IPS-18a (cell line): ENCODE results near the gene CALCOCO1.
"Not testable (repeated sequence)": the region's sequence is repeated elsewhere in the genome, so short reads cannot be mapped to it uniquely, and the experiment has no call there.

Source experiments
- H3K27ac ChIP-seq: one replicate; pipeline ENCODE4 v1.5.1; 2013; ENCODE audit warnings: low read length
- H3K27me3 ChIP-seq: one replicate; pipeline ENCODE4 v1.6.1; 2013; ENCODE audit warnings: mild to moderate bottlenecking, low read length; ENCODE audit not compliant: control insufficient read depth, insufficient read depth
- H3K36me3 ChIP-seq: one replicate; pipeline ENCODE4 v1.6.1; 2013; ENCODE audit warnings: low read depth, low read length; ENCODE audit not compliant: control insufficient read depth
- H3K4me1 ChIP-seq: one replicate; pipeline ENCODE4 v1.6.1; 2013; ENCODE audit warnings: low read depth, low read length; ENCODE audit not compliant: control insufficient read depth
- H3K4me3 ChIP-seq: one replicate; pipeline ENCODE4 v1.5.1; 2013; ENCODE audit warnings: low read length
- H3K9ac ChIP-seq: one replicate; pipeline ENCODE4 v1.6.1; 2013; ENCODE audit warnings: mild to moderate bottlenecking, low read length, moderate library complexity
- H3K9me3 ChIP-seq: one replicate; pipeline ENCODE4 v1.6.1; 2013; ENCODE audit warnings: low read depth, low read length; ENCODE audit not compliant: control insufficient read depth

CALCOCO1 gene

DNA sequence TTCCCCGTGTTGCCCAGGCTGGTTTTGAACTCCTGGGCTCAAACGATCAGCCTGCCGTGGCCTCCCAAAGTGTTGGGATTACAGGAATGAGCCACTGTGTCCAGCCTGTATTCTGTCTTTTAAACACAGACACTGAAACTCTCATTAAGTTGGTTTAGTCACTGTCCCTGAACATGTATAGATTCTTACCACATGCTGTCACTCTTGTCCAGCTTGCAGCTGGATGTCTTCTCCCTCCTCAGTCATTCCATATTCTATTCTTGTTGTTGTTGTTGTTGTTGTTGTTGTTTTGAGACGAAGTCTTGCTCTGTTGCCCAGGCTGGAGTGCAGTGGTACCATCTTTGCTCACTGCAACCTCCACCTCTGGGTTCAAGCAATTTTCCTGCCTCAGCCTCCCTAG, 39.1 kb downstream of the CALCOCO1 start:
- H3K4me1 ChIP-seq: no peaks in the 10 kb centered on the region
- no peak overlapping the region for H3K9ac ChIP-seq
- no peaks in the 10 kb centered on the region for H3K9me3 ChIP-seq
- no peak overlapping the region for H3K4me3 ChIP-seq
- no peaks in the 10 kb centered on the region for H3K36me3 ChIP-seq
- H3K27me3 ChIP-seq: no peaks in the 10 kb centered on the region
- H3K27ac ChIP-seq: no peak overlapping the region

DNA sequence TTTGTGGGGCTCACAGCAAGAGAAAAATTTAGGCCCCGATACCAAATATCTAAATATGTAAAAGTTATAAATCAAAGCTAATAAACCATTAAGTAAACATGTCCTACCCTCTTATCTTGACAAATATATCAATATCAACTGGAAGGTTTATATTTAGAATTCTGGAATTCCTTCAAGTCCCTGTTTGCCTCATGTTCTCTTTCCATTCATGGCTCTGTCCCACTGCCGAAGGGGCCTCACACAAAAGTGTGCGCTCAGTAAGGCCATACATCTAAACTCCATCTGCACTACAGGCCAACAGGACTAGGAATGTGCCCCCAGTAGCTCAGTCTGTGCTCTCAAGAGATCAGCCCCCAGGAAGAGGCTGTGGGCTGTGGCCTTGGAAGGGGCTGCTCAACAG, 40.8 kb downstream of the CALCOCO1 start:
- no peaks in the 10 kb centered on the region for H3K36me3 ChIP-seq
- H3K27ac ChIP-seq: no peak overlapping the region
- H3K9ac ChIP-seq: no peak overlapping the region
- H3K4me1 ChIP-seq: no peaks in the 10 kb centered on the region
- H3K27me3 ChIP-seq: no peaks in the 10 kb centered on the region
- H3K9me3 ChIP-seq: no peaks in the 10 kb centered on the region
- H3K4me3 ChIP-seq: no peak overlapping the region

DNA sequence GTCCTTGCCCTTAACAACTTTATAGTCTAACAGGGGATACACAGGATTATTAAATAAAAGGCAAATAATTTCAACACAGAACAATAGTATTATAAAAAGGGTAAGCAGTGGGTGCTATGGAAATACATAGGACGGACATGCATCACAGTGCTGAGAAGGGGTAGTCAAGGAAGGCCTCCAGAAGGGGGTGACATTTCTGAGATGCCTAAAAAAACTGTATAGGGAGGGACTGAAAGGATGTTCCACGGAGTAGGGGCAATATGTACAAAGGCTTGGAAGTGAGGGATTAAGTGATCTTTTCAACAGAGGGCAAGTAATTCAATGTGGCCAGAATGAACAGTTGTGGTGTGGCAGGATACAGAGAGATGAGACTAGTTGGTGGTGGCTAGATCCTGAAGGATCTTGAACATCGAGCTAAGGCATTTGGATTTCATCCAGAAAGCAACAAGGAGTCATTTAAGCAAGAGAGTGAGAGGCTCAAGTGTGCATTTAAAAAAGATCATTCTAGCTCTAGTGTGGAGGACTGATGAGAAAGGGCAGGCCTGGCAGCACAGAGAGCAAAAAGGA, 42.5 kb downstream of the CALCOCO1 start:
- Histone ChIP-seq H3K36me3 (no peaks in the 10 kb centered on the region), H3K4me1 (no peaks in the 10 kb centered on the region), H3K4me3 (no peak overlapping the region), H3K27ac (no peak overlapping the region), H3K27me3 (no peaks in the 10 kb centered on the region), H3K9ac (no peak overlapping the region), H3K9me3 (no peaks in the 10 kb centered on the region)

DNA sequence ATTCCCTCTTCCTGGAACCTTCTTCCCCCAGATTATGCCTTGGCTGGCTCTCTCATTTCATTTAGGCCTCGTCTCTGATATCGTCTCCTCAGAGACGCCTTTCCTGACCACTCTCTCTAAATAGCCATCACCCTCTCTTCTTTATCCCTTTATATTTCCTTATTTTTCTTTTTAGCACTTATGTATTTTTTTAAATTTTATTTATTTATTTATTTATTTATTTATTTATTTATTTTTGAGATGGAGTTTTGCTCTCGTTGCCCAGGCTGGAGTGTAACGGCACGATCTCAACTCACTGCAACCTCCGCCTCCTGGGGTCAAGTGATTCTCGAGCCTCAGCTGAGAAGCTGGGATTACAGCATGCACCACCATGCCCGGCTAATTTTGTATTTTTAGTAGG, 43.3 kb downstream of the CALCOCO1 start:
- Histone ChIP-seq H3K27me3 (no peaks in the 10 kb centered on the region), H3K4me1 (peaks cover 3% of the 10 kb centered on the region), H3K9ac (no peak overlapping the region), H3K27ac (no peak overlapping the region), H3K36me3 (no peaks in the 10 kb centered on the region), H3K9me3 (no peaks in the 10 kb centered on the region), H3K4me3 (no peak overlapping the region)

DNA sequence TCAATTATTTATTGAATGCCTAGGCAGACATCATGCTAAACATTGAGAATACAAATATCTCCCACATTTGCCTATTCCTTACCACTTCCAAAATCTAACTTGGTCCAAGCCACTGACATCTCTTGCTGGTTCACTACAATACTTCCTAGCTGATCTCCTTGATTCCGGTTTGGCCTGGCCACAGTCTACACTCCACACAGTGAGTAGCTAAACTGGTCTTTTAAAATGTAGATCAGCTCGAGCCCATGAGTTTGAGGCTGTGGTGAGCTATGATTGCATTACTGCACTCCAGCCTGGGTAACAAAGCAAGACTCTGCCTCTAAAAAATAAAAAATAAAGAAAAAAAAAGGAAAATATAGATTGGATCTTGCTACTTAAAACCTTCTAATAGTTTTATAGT, 43.8 kb downstream of the CALCOCO1 start:
- H3K4me3 ChIP-seq: no peak overlapping the region
- no peak overlapping the region for H3K9ac ChIP-seq
- no peaks in the 10 kb centered on the region for H3K9me3 ChIP-seq
- no peaks in the 10 kb centered on the region for H3K36me3 ChIP-seq
- no peaks in the 10 kb centered on the region for H3K27me3 ChIP-seq
- peaks cover 8% of the 10 kb centered on the region for H3K4me1 ChIP-seq
- no peak overlapping the region for H3K27ac ChIP-seq

DNA sequence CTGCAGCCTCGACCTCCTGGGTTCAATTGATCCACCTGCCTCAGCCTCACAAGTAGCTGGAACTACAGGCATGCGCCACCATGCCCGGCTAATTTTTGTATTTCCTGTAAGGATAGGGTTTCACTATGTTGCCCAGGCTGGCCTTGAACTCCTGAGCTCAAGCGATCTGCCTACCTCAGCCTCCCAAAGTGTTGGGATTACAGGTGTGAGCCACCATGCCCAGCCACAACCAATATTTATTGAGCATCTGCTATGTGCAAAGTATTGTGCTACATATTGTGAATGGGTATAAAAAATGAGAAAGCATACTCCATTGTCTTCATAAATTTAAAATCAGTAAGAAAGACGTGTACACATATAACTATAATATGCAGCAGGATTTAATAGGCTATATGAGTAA, 47.2 kb downstream of the CALCOCO1 start:
- peaks cover 21% of the 10 kb centered on the region for H3K4me1 ChIP-seq
- not testable (repeated sequence) for H3K27ac ChIP-seq, H3K9ac ChIP-seq, H3K36me3 ChIP-seq, H3K27me3 ChIP-seq, H3K9me3 ChIP-seq, H3K4me3 ChIP-seq

DNA sequence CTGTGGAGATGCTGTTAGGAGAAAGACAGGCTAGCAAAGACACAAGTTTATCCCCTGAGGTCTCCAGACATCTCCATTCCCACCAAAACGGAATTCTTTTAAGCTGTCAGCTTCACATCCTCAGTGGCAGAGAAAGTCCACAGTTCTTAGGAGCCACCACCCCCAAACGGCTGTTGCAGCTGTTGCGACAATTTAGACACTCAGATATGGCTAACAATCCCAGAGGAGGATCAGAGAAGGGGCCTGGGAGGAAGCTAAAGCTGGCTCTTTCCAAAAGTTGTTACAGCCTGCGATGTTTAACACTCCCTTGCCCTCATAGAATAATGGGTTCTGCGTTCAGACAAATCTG, 49.5 kb downstream of the CALCOCO1 start:
- Histone ChIP-seq H3K36me3 (peaks cover 17% of the 10 kb centered on the region), H3K4me3 (peak overlapping the region; percentile 59), H3K9me3 (no peaks in the 10 kb centered on the region), H3K27ac (peak overlapping the region; percentile 10), H3K4me1 (peaks cover 26% of the 10 kb centered on the region), H3K27me3 (no peaks in the 10 kb centered on the region), H3K9ac (peak overlapping the region; percentile 79)

DNA sequence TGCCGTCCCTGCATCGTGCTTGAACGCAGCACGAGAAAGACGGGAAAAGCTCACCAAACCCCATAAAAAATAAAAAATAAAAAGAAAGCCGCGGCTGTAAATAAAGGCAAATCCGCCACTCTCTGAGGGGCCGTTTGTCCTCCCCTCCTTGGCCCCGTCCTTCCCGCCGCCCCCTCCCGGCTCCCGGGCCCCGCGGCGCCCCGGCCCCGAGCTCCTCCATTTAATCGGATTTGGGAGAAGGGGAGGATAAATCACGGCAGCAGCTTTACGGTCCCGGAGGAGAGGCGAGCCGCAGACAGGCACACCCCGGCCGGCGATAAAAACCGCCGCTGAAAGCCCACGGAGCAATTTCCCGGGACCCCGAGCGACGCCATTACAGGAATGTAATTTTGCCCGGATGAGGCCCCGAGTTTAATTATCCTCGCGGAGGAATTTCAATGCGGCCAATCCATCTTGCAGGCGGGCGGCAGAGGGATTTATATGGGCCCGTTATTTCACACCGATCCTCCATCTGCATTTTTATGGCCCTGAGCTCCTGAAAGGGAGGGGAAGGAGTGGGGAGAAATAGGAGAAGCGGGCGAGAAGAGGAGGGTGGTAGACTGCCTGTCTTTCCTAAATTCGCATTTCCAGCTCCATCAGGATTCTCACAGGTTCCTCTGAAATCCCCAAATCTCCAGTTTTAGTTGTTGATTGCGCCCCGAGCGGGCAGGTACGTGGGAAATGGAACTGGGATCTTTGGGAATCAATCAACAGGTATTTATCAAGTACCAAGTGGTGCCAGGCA, 50.0 kb downstream of the CALCOCO1 start:
- no peaks in the 10 kb centered on the region for H3K27me3 ChIP-seq
- peaks cover 26% of the 10 kb centered on the region for H3K4me1 ChIP-seq
- no peaks in the 10 kb centered on the region for H3K9me3 ChIP-seq
- peak overlapping the region; percentile 10 for H3K27ac ChIP-seq
- H3K4me3 ChIP-seq: peak overlapping the region; percentile 59
- H3K36me3 ChIP-seq: peaks cover 23% of the 10 kb centered on the region
- H3K9ac ChIP-seq: peak overlapping the region; percentile 79

DNA sequence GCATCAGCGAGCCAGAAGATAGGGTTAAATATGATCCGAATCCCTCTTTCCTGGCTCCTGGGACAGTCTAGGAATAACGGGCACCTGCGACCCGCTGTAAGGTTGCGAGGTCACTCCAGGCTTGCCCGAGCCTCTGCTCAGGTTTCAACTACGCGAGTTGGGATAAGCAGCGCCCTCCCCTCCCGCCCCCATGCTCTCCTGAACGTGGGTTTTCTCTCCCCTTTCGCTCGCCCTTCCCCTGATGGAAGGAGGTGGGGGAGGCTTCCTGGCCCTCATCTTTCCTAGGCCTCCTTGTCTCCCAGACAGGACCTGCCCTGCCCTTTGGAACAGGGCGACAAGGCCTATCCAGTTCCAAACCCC, 50.6 kb downstream of the CALCOCO1 start:
- Histone ChIP-seq H3K27ac (peak overlapping the region; percentile 10), H3K4me1 (peaks cover 26% of the 10 kb centered on the region), H3K9ac (peak overlapping the region; percentile 79), H3K4me3 (peak overlapping the region; percentile 59), H3K27me3 (no peaks in the 10 kb centered on the region), H3K36me3 (peaks cover 25% of the 10 kb centered on the region), H3K9me3 (no peaks in the 10 kb centered on the region)

DNA sequence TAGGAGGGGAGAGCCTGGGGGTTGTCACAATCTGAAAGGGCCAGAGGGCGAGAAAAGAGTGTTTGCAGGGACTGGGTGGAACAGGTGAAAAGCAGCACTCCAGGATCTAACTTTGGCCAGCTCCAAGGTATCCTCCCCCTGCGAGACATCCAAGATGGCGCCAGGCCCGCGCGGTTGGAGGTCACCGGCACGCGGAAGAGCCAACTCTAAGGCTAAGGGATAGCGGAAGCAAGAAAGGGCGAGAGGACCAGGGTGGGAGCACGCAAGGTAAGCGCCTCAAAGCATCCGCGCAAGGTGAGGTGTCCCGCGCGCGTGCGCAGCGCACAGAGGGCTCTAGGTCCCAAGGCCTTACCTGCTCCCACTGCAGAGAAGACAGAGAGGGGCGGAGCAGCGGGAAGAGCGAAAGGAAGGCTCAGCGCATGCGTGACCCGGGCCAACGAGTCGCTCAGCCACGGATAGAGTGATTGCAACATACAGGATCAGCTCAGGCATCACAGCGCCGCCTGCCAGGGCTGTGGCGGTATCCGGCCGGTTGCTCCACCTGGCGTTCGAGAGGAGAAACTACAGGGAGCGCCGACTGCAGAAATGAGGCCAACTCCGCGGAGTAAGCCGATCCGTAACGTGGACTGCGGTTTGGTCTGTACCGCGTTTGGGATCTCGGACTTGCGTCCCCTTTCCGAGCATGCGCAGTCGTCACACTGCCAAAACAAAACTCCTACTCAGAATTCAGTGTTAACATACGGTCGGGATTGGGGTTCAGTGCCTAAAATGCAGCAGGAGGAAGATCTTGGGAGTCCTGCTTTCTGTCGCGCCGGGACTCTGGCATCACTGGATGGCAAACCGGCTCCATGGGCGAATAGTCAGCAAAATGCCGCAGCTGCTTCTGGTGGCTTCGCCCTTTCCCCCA, 51.3 kb downstream of the CALCOCO1 start, which contains the start of gene ATP5MC2:
TSS of gene ATP5MC2 (minus strand) at position 383 of the 907 bp plus-strand sequence. CDS start 3,469 bp downstream, outside the sequence.
- Histone ChIP-seq H3K9me3 (no peaks in the 10 kb centered on the region), H3K4me1 (peaks cover 26% of the 10 kb centered on the region), H3K36me3 (peaks cover 32% of the 10 kb centered on the region), H3K27me3 (no peaks in the 10 kb centered on the region), H3K9ac (peak within 1 kb of the TSS; percentile 83), H3K27ac (peak within 1 kb of the TSS; percentile 82), H3K4me3 (peak within 1 kb of the TSS; percentile 83)

DNA sequence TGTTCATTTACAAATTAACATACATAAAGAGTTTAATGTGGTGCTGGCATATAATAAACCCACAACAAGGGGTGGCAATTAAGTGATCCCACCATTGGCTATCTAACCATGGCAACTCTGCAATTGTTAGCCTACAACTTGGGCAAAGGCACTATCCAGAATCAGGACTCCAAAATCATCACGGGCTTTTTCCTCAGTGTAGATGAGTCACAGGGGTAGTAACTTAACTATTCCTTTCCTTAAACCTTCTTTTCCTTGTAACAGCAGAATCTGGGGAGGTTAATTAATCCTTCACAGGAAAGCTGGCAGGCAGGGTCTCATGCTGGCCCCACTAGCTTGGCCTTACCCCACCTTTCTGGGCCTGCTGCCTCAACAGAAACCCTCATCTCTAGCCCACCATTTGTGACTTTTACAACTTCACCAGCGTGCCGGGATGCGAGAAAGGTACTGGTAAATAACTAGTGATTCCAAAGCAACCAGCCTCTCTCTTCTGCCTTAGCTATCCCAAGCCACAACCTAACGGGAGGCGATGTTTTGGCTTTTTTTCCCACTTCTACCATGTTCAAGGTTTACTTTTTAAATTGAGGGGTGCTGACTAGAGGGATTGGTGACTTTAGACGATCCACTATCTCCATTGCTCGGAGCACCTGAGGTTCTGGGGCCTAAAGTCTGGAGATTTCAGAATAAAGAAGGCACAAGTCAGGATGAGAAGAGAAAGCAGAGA, 52.1 kb downstream of the CALCOCO1 start:
- Histone ChIP-seq H3K4me1 (peaks cover 26% of the 10 kb centered on the region), H3K36me3 (peaks cover 37% of the 10 kb centered on the region), H3K9me3 (no peaks in the 10 kb centered on the region), H3K9ac (peak overlapping the region; percentile 83), H3K27ac (peak overlapping the region; percentile 82), H3K4me3 (peak overlapping the region; percentile 83), H3K27me3 (no peaks in the 10 kb centered on the region)
